ENCODE data around the gene CXorf38. TPM values are rescaled to one million over a fixed set of nuclear protein-coding genes. Genes with fewer than 3 reads are reported as not detected.
A peak's percentile ranks its signal among the peaks of the same experiment; 100 is the strongest.

The CXorf38 gene, protein sequence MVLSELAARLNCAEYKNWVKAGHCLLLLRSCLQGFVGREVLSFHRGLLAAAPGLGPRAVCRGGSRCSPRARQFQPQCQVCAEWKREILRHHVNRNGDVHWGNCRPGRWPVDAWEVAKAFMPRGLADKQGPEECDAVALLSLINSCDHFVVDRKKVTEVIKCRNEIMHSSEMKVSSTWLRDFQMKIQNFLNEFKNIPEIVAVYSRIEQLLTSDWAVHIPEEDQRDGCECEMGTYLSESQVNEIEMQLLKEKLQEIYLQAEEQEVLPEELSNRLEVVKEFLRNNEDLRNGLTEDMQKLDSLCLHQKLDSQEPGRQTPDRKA
- total RNA-seq, result 7.6 TPM
- polyA plus RNA-seq (ENCODE audit: insufficient read depth in 1 of 8, insufficient read length in 8 of 8, low replicate concordance in 1 of 8), result 1 to 10 TPM; 5.9 to 8.2 (median 6.7) TPM
- long read RNA-seq, donor 1, partial matches to known transcripts, result 0 of 1 reads
- long read RNA-seq, donor 1, other reads (novel, unspliced or antisense), result 0 of 1 reads
- long read RNA-seq, donor 2, result 0 reads
- long read RNA-seq, donor 3, partial matches to known transcripts, result 0 of 3 reads
- long read RNA-seq, donor 3, other reads (novel, unspliced or antisense), result 0 of 3 reads
- long read RNA-seq, donor 4, partial matches to known transcripts, result 0 of 1 reads
- long read RNA-seq, donor 4, other reads (novel, unspliced or antisense), result 0 of 1 reads
- long read RNA-seq, donor 5, partial matches to known transcripts, result 0 of 3 reads
- long read RNA-seq, donor 5, other reads (novel, unspliced or antisense), result 0 of 3 reads
- long read RNA-seq, donor 6, partial matches to known transcripts, result 0 of 3 reads
- long read RNA-seq, donor 6, other reads (novel, unspliced or antisense), result 0 of 3 reads
- long read RNA-seq, donor 7, result 0 reads
- long read RNA-seq, donor 8, partial matches to known transcripts, result 0 of 1 reads
- long read RNA-seq, donor 8, other reads (novel, unspliced or antisense), result 0 of 1 reads
- long read RNA-seq, donor 9, result 0 reads
- long read RNA-seq, donor 10, partial matches to known transcripts, result 0 of 1 reads
- long read RNA-seq, donor 10, other reads (novel, unspliced or antisense), result 0 of 1 reads
- long read RNA-seq, donor 11, partial matches to known transcripts, result 0 of 3 reads
- long read RNA-seq, donor 11, other reads (novel, unspliced or antisense), result 0 of 3 reads

DNA sequence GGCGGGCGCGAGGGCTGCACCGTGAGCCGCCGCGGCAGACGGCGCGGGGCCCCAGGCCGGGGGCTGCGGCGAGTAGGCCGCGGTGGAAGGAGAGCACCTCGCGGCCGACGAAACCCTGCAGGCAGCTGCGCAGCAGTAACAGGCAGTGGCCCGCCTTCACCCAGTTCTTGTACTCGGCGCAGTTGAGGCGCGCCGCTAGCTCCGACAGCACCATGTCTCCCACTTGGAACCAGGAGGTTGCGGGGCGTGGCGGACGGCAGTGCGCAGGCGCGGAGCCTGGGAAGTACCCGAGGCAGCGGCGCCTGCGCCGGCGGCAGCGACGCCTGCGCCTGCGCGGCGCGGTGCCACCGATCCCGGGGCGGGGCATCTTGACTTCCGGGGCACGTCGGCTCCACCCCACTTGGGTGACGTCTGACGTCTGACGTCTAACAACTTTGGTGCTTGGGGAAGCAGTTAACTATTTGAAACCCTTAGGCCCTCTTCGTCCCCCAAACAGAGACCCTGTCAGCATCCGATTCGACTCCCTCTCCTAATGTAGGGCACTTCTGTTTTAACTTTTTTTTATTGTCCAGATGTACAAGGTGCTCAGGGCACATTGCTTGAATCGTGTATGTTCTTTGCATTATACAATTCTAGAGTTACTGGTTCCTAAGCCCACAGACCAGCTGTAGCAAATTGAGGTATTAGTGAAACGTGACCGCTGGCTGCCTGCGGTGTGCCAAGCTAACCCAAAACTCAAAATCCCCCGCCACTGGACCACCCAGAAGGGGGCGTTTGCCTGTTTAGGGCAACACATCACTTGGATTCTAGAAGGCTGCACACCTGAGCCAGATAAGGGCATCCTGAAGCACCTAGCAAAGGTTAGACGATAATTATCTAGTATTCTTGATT, at the start of gene CXorf38:
Gene CXorf38, minus strand, starts transcription at position 255 of the 891 bp plus-strand sequence. Its CDS starts 41 bp downstream, at position 214.
- DNase-seq, result peak; percentile 96
- H3K27ac ChIP-seq (ENCODE audit: low read length), result peak within 1 kb of the TSS; percentile 81
- peak within 1 kb of the TSS; percentile 68 for H3K4me3 ChIP-seq (ENCODE audit: low read length)
- 3% methylated on average over 52 of the region's 66 CpGs for WGBS (ENCODE audit: insufficient coverage)
- peaks cover 22% of the 10 kb centered on the region for H3K4me1 ChIP-seq (ENCODE audit: control insufficient read depth, insufficient read depth, low read length)
- H3K27me3 ChIP-seq (ENCODE audit: control insufficient read depth, insufficient read depth, low read length), result peaks cover 25% of the 10 kb centered on the region
- no peaks in the 10 kb centered on the region for H3K9me3 ChIP-seq (replicated peaks; ENCODE audit: control insufficient read depth, low read depth, low read length)
- no peaks in the 10 kb centered on the region for H3K36me3 ChIP-seq (ENCODE audit: control insufficient read depth, insufficient read depth, low read length)

DNA sequence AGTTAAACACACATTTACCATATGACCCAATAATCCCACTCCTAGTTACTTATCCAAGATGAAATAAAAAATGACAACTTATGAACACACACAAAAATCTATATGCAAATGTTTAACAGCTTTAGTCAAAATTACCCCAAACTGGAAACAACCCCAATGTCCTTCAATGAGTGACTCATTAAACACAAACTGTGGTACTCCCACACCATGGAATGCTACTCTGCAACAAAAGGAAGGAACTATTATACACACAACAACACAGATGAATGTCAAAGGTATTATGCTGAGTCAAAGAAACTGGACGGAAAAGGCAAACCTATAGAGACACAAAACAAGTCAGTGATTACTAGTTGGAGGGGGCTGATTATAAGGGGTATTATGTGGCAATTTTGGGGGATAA, 47.4 kb upstream of the CXorf38 start:
- H3K36me3 ChIP-seq (ENCODE audit: control insufficient read depth, insufficient read depth, low read length), result peaks cover 4% of the 10 kb centered on the region
- H3K9me3 ChIP-seq (replicated peaks; ENCODE audit: control insufficient read depth, low read depth, low read length), result no peaks in the 10 kb centered on the region
- no peak overlapping the region for H3K4me3 ChIP-seq (ENCODE audit: low read length)
- DNase-seq, result no peak
- peaks cover 5% of the 10 kb centered on the region for H3K27me3 ChIP-seq (ENCODE audit: control insufficient read depth, insufficient read depth, low read length)
- no peaks in the 10 kb centered on the region for H3K4me1 ChIP-seq (ENCODE audit: control insufficient read depth, insufficient read depth, low read length)
- H3K27ac ChIP-seq (ENCODE audit: low read length), result no peak overlapping the region
- no CpG with 5 or more reads among the region's 1 CpG for WGBS (ENCODE audit: insufficient coverage)

DNA sequence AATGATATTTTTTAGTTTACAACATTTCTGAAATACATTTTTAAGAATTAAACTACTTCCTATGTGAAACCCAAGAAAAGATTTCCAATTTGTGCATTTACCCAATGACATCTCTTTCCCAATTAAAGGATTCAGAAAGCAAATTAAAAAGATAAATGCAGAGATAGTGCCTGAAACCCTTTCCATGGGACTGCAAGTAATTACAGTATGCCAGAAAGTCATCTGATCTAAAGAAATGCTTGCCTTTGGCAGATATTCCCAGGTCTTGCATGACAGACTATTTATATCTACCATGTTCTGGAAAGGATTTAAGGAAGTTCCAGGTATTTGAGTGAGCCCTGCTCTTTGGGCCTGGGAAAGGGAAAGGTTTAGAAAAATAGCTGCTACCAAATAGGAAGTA, 41.6 kb upstream of the CXorf38 start:
- Histone ChIP-seq H3K27ac (ENCODE audit: low read length) (no peak overlapping the region), H3K36me3 (ENCODE audit: control insufficient read depth, insufficient read depth, low read length) (peaks cover 15% of the 10 kb centered on the region)

DNA sequence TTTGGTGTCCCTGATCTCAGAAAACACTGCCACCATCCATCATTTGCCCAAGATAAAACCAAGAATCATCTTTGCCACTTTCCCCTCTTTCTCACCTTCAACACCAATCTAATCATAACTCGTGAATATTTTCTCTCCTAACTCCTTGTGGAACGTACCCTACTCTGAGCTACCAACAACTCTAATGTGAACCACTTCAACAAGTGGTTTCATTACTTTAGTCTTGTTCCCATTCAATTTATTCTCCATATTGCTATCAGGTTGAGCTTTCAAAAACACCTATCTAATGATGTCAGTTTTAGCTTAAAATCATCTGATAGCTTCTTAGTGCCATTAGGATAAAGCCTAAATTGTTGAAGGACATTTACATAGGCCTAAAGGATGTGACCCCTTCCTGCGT, 39.8 kb upstream of the CXorf38 start:
- Histone ChIP-seq H3K36me3 (ENCODE audit: control insufficient read depth, insufficient read depth, low read length) (peaks cover 15% of the 10 kb centered on the region), H3K4me3 (ENCODE audit: low read length) (no peak overlapping the region), H3K9me3 (replicated peaks; ENCODE audit: control insufficient read depth, low read depth, low read length) (no peaks in the 10 kb centered on the region), H3K27ac (ENCODE audit: low read length) (no peak overlapping the region), H3K4me1 (ENCODE audit: control insufficient read depth, insufficient read depth, low read length) (no peaks in the 10 kb centered on the region), H3K27me3 (ENCODE audit: control insufficient read depth, insufficient read depth, low read length) (peaks cover 14% of the 10 kb centered on the region)
- no peak for DNase-seq
- 92% methylated on average over 2 of the region's 3 CpGs for WGBS (ENCODE audit: insufficient coverage)

More for the DNA sequence above, 41.6 kb upstream of the CXorf38 start:
- no peak overlapping the region for H3K4me3 ChIP-seq (ENCODE audit: low read length)
- DNase-seq, result no peak
- no peaks in the 10 kb centered on the region for H3K9me3 ChIP-seq (replicated peaks; ENCODE audit: control insufficient read depth, low read depth, low read length)
- no peaks in the 10 kb centered on the region for H3K4me1 ChIP-seq (ENCODE audit: control insufficient read depth, insufficient read depth, low read length)
- peaks cover 15% of the 10 kb centered on the region for H3K27me3 ChIP-seq (ENCODE audit: control insufficient read depth, insufficient read depth, low read length)

DNA sequence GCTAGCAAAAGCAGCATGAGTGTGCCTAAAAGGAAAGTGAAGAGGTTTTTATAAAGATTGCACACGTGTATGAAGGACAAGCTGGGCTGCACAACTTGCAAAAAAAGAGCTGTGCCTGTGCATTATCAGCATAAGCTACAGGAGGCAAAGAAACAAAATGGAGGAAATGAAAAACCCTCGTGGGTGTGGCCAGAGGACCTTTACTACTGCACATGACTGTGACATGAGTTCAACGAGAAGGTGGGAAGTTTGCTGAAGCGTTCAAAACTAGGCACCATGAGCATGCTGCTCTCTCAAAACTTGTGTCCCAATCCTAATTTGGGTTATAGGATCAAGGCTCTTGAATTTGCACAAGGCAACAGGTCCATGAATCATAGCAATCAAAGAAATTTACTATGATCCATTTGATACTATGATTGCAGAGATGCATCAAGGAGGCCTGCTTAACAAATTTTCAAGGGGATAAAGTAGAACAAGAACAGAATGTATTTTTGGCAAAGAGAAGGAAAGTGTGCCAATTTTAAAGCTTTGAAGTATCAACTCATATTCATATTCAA, 38.1 kb upstream of the CXorf38 start:
- H3K4me1 ChIP-seq (ENCODE audit: control insufficient read depth, insufficient read depth, low read length), result no peaks in the 10 kb centered on the region
- WGBS (ENCODE audit: insufficient coverage), result 14% methylated on average over 1 of the region's 4 CpGs

DNA sequence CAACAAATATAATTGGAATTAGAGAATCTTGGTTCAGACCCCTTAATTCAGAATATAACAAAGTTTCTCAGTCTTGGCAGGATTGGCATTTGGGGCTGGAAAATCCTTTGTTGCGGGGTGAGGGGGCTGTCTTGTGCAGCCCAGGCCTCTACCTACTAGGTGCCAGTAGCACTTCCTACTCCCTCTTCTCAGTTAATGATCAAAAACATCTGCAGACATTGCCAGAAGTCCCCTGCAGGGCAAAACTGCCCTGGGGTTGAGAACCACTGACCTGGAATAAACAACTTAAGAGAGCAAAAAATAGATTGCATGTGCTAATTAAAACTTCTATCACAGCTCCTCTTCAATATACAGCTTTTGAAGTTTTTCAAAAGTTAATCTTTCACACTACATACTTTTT, 36.7 kb upstream of the CXorf38 start:
- no peak for DNase-seq
- no peaks in the 10 kb centered on the region for H3K4me1 ChIP-seq (ENCODE audit: control insufficient read depth, insufficient read depth, low read length)
- no peak overlapping the region for H3K27ac ChIP-seq (ENCODE audit: low read length)
- no peak overlapping the region for H3K4me3 ChIP-seq (ENCODE audit: low read length)
- H3K27me3 ChIP-seq (ENCODE audit: control insufficient read depth, insufficient read depth, low read length), result peaks cover 16% of the 10 kb centered on the region
- no CpG with 5 or more reads among the region's 1 CpG for WGBS (ENCODE audit: insufficient coverage)
- no peaks in the 10 kb centered on the region for H3K9me3 ChIP-seq (replicated peaks; ENCODE audit: control insufficient read depth, low read depth, low read length)
- peaks cover 14% of the 10 kb centered on the region for H3K36me3 ChIP-seq (ENCODE audit: control insufficient read depth, insufficient read depth, low read length)

More for the DNA sequence above, 38.1 kb upstream of the CXorf38 start:
- H3K4me3 ChIP-seq (ENCODE audit: low read length), result no peak overlapping the region
- no peaks in the 10 kb centered on the region for H3K9me3 ChIP-seq (replicated peaks; ENCODE audit: control insufficient read depth, low read depth, low read length)
- peaks cover 15% of the 10 kb centered on the region for H3K27me3 ChIP-seq (ENCODE audit: control insufficient read depth, insufficient read depth, low read length)
- no peak for DNase-seq
- peaks cover 17% of the 10 kb centered on the region for H3K36me3 ChIP-seq (ENCODE audit: control insufficient read depth, insufficient read depth, low read length)
- H3K27ac ChIP-seq (ENCODE audit: low read length), result no peak overlapping the region

DNA sequence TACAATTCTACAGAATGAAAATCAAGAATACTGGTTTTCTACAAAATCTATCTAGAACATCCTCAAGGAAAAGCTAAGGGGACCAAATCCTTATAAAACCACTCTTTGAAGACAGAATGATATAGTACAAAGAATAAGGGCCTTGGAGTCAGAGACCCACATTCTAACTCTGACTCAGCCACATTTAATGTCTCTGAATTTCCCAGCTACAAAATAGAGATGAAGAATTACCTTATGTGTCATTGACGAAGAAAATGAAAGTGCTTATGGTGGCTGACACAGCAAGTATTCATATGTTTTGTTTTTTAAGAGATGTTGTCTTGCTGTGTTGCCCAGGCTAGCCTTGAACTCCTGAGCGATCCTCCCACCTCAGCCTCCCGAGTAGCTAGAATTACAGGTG, 35.9 kb upstream of the CXorf38 start:
- no peak overlapping the region for H3K4me3 ChIP-seq (ENCODE audit: low read length)

DNA sequence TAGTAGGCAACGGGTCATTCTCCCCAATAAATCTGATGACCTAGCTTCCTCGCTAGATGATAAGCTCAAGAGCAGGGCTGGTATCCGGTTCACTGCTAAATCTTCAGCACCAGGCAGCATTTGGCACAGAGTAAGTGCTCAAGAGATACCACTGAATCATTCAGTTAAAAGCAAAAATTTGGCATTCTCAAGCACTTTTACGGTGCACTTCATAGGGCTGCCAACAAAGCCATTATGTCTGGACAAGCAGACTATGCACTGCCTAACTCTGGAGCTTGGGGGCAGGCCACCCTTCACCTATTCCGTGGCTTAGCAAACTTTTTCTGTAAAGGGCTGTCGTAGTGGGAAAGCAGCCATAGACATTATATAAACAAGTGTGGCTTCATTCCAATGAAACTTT, 23.8 kb upstream of the CXorf38 start:
- WGBS (ENCODE audit: insufficient coverage), result 70% methylated on average over 4 of the region's 6 CpGs
- Histone ChIP-seq H3K27me3 (ENCODE audit: control insufficient read depth, insufficient read depth, low read length) (peaks cover 23% of the 10 kb centered on the region), H3K4me3 (ENCODE audit: low read length) (no peak overlapping the region), H3K9me3 (replicated peaks; ENCODE audit: control insufficient read depth, low read depth, low read length) (no peaks in the 10 kb centered on the region), H3K36me3 (ENCODE audit: control insufficient read depth, insufficient read depth, low read length) (peaks cover 40% of the 10 kb centered on the region), H3K4me1 (ENCODE audit: control insufficient read depth, insufficient read depth, low read length) (no peaks in the 10 kb centered on the region), H3K27ac (ENCODE audit: low read length) (no peak overlapping the region)
- no peak for DNase-seq

More for the DNA sequence above, 35.9 kb upstream of the CXorf38 start:
- H3K27ac ChIP-seq (ENCODE audit: low read length), result no peak overlapping the region
- DNase-seq, result no peak
- WGBS (ENCODE audit: insufficient coverage), result 80% methylated on average over 1 of the region's 3 CpGs
- H3K9me3 ChIP-seq (replicated peaks; ENCODE audit: control insufficient read depth, low read depth, low read length), result no peaks in the 10 kb centered on the region
- H3K27me3 ChIP-seq (ENCODE audit: control insufficient read depth, insufficient read depth, low read length), result peaks cover 15% of the 10 kb centered on the region
- peaks cover 14% of the 10 kb centered on the region for H3K36me3 ChIP-seq (ENCODE audit: control insufficient read depth, insufficient read depth, low read length)
- H3K4me1 ChIP-seq (ENCODE audit: control insufficient read depth, insufficient read depth, low read length), result no peaks in the 10 kb centered on the region

Measured in muscle of leg (tissue), 16 donors.